Measurements from ENCODE around the gene MARK2. TPM values are rescaled to one million over a fixed set of nuclear protein-coding genes. Genes with fewer than 3 reads are reported as not detected.

MARK2 gene
- total RNA-seq, 4 donors from 2014 or later = 34.7 to 82.9 (median 72.1) TPM

DNA sequence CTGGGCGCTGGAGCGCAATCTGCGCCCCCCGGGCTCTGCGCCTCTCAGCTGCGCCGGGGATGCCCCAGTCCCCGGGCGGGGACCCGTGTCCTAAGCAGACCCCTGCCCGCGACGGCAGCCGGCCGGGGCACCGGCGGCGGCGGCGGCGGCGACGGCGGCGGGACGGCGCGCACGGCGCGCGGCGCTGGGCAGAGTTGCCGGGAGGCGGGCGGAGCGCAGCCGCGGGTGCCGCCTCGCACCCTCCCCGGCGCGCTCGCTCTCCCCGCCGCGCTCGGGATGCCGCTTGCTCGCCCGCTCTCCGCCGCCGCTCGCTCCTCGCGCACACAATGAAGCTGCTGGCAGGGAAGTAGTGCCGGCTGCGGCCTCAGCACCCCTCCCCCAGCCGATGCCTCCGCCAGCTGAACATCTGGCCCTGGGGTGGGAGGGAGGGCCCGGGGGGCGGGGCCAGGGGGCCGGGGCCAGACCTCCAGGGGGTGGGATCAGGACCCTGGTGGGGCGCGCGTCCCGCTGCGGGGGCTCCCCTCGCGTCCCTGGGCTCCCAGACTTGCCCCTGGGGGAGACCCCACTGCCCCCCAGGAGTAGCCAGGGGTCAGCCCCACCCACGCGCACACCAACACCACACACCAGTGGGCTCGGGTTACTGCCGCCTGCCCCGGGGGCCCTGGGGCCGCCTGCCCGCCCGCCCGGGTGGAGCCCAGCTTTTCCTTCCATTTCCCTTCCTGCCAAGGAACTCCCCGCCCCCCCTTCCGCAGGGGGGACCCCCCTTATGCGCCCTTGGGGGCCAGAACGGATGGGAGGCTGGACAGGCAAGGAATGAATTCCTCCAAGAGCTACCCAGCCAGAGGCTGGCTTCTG is 78.2 kb downstream of the MARK2 start, which contains the start of gene RCOR2:
Gene RCOR2, minus strand, starts transcription at position 328 of the 855 bp plus-strand sequence. CDS start 708 bp downstream, outside the sequence.
- no peaks in the 10 kb centered on the region for H3K36me3 ChIP-seq
- TF ChIP-seq POLR2A (IDR thresholded peaks at IDR 0.05) = no peak
- TF ChIP-seq, protein P1, sequence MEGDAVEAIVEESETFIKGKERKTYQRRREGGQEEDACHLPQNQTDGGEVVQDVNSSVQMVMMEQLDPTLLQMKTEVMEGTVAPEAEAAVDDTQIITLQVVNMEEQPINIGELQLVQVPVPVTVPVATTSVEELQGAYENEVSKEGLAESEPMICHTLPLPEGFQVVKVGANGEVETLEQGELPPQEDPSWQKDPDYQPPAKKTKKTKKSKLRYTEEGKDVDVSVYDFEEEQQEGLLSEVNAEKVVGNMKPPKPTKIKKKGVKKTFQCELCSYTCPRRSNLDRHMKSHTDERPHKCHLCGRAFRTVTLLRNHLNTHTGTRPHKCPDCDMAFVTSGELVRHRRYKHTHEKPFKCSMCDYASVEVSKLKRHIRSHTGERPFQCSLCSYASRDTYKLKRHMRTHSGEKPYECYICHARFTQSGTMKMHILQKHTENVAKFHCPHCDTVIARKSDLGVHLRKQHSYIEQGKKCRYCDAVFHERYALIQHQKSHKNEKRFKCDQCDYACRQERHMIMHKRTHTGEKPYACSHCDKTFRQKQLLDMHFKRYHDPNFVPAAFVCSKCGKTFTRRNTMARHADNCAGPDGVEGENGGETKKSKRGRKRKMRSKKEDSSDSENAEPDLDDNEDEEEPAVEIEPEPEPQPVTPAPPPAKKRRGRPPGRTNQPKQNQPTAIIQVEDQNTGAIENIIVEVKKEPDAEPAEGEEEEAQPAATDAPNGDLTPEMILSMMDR (IDR thresholded peaks at IDR 0.05) = no peak
- no peaks in the 10 kb centered on the region for H3K27me3 ChIP-seq
- H3K4me1 ChIP-seq = peaks cover 11 to 58% (median 28%) of the 10 kb centered on the region in 4 donors
- H3K9me3 ChIP-seq = no peaks in the 10 kb centered on the region
- peak within 1 kb of the TSS; percentile 45 to 60 (median 57) for H3K4me3 ChIP-seq
- H3K27ac ChIP-seq = peak within 1 kb of the TSS; percentile 62 to 91 (median 74)
- peak; percentile 63 to 85 (median 77) for DNase-seq

DNA sequence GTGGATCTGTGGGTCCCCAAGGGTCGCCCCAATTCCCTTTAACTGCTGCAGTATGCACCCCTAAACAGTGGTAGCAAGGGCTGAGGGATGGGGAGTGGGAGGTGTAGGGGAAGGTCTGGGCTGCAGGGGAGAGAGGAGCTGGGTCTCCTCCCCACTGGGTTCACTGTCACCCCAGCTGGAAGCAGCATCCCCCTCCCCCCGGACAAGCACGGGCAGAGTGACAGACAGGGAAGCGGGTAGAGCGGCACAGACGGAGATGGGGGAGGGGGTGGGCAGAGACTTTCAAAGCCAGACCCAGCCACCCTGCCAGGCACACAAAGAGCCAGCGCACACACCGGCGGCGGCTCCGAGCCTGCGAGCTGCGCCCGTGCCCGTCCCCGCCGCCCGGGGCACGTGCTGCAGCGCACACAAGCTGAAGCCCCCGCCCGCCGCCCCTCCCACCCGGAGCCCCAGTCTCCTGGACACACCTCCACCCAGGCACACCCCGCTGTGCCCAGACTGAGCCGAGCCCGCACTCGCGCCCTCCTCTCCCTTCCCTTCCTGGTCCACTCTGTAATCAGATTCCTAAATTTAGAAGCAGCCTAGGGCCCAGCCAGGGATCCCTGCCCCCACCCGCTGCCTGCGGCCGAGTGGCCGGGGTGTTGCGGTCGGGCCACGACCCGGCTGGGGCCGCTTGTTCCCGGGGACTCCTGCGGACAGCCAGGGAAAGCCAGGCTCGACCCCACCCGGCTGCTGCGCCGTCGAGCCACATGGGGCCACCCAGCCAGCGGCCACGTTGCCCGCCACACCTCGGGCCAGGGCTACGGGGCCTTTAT is 79.0 kb downstream of the MARK2 start:
- DNase-seq = peak; percentile 39 to 68 (median 60)

DNA sequence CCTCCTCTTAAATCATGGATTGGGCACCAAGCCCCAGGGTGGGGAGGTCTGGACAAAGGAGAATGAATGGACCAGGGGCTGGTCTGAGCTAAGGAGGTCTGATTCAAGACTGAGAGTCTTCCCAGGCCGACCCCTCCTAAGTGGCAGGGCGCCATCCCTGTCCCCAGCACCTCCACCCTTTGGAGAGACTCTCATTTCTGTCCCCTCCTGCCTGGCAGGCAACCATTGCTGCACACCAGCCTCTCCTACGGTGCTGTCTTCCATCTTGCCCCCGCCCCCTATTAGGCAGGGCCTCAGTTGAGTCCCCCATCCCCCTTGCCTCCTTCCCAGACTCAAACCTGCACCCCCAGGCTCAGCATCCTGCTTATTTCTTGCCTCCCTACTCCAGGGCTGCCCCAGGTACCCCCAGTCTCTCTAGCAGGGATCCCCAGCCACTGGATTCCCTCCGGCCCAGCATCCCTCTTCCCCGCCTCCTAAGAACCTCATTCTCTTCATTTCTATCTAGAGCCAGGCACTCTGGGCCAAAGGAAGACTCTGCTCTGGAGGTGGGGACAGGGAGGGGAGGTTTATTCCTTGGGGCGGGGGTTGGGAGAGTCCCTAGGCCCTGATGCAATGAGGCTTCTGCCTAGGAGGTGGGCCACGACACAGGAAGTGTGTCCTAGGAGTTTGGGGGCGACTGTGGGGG is 79.7 kb downstream of the MARK2 start:
- H3K4me3 ChIP-seq = peak overlapping the region in 3 of 4 donors; percentile 8 to 48 (median 48)
- no peak for DNase-seq
- peak overlapping the region; percentile 62 to 91 (median 74) for H3K27ac ChIP-seq
- peaks cover 11 to 65% (median 28%) of the 10 kb centered on the region in 4 donors for H3K4me1 ChIP-seq
- H3K36me3 ChIP-seq = no peaks in the 10 kb centered on the region
- H3K27me3 ChIP-seq = no peaks in the 10 kb centered on the region
- H3K9me3 ChIP-seq = no peaks in the 10 kb centered on the region
- TF ChIP-seq, protein P1 (IDR thresholded peaks at IDR 0.05) = no peak
- TF ChIP-seq POLR2A (IDR thresholded peaks at IDR 0.05) = no peak

More for the DNA sequence above, 79.0 kb downstream of the MARK2 start:
- Histone ChIP-seq H3K36me3 (no peaks in the 10 kb centered on the region), H3K27ac (peak overlapping the region; percentile 62 to 91 (median 74)), H3K27me3 (no peaks in the 10 kb centered on the region), H3K4me3 (peak overlapping the region; percentile 45 to 60 (median 57)), H3K9me3 (no peaks in the 10 kb centered on the region), H3K4me1 (peaks cover 11 to 65% (median 28%) of the 10 kb centered on the region in 4 donors)
- TF ChIP-seq POLR2A (IDR thresholded peaks at IDR 0.05) = no peak
- TF ChIP-seq, protein P1 (IDR thresholded peaks at IDR 0.05) = no peak

DNA sequence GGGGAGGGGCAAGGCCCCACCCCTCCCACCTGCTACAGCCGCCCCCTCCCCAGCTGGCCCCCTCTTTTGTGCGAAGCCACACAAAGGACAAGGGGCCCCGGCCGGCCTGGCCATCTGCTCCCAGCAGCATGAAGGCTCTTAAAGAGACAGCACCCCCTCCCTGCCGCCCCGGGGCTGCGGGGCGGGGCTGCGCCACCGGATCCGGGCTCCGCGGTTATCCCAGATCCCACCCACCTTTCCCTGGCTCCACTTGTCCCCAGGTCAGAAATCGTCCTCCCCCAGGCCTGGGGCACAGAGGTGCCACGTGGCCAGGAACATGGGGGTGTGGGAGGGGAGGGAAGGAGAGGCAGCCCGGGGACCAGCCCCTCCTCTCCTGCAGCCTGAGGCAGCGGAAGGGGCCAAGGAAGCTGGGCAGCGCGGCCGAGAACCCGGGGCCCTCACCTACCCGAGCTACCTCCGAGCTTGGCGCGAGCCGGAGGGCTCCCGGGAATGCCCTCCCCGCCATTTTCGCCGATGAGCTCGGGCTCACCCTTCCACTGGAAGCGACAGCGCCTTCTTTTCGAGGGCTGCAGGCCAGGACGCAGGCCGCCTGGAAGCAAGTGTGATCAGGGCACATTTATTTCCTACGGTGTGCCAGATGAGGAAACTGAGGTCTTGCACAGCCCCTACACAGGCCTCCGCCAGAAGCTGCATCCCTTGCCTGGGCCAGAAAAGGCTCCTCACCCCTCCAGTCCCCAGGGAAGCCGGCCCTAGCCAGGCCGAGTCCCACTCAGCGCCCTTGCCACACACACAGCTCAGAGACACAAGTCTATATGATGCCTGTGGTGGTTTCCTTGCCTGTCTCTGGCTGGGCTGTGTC is 80.6 kb downstream of the MARK2 start:
- no peaks in the 10 kb centered on the region for H3K36me3 ChIP-seq
- no peaks in the 10 kb centered on the region for H3K9me3 ChIP-seq
- DNase-seq = peak in 1 of 3 donors; percentile 77
- peak overlapping the region; percentile 38 to 91 (median 74) for H3K27ac ChIP-seq
- TF ChIP-seq, protein P1 (IDR thresholded peaks at IDR 0.05) = no peak
- TF ChIP-seq POLR2A (IDR thresholded peaks at IDR 0.05) = no peak
- H3K4me3 ChIP-seq = peak overlapping the region; percentile 8 to 48 (median 40)
- peaks cover 11 to 65% (median 28%) of the 10 kb centered on the region in 4 donors for H3K4me1 ChIP-seq
- H3K27me3 ChIP-seq = no peaks in the 10 kb centered on the region

Data from Peyer's patch (tissue), 4 donors.